Midbrain (tissue), 1 donor: ENCODE results near the gene MEP1B.

Experiments
- DNase-seq: peaks from one replicate; lab custom pipeline; 2025; lab: John Stamatoyannopoulos, UW

The MEP1B gene

DNA sequence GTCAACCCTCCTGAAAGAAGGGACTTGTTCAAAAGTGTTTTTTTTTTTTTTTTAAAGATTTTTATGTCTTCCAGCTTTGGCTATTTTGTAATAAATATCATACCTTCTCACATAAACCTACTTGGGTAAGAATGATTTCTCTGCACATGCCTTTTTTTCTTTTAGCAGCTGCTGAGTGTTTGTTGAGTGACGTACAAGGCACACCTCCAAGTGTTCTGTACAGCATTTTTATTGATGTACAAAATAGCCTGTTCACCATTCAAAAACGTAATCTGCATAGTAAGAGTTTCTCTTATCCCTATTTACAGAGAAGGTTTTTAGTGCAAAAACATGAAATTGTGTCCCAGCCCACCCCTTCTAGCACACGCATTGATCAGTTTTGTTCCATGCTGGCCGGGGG, 77.6 kb downstream of the MEP1B start:
- no peak for DNase-seq
